ENCODE data around the gene RPRD2. TPM values are rescaled to one million over a fixed set of nuclear protein-coding genes. Genes with fewer than 3 reads are reported as not detected.

Gene RPRD2
- total RNA-seq, 1 experiment from 2014 or later, result 36.2 TPM

DNA sequence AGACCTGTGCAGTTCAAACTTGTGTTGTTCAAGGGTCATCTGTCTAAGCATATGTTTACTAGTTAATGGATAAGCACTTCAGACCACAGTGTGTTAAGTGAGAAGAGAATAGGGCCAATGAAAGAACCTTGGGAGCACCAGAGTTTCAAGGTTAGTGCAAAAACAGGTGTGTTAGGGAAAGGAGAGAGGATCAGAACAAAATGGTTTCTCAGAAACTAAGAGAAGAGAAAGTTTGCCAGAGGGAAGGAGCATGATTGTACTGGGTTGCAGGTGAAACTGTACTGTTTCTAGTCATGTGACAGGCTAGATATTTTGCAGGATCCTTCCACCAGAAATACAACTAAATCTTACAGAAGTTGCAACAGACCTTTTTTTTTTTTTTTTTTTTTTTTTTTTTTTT, 23.3 kb downstream of the RPRD2 start:
- ChIA-PET POLR2A (ENCODE audit: unreplicated experiment) (no interaction called here), CTCF (no interaction called here)
- intact Hi-C loops (cut with micrococcal nuclease; ENCODE audit: unreplicated experiment), result no loop called here
- no peak for DNase-seq
- Histone ChIP-seq H3K4me1 (replicated peaks; ENCODE audit: insufficient read depth) (no peaks in the 10 kb centered on the region), H3K36me3 (ENCODE audit: low read depth) (no peaks in the 10 kb centered on the region), H4K20me1 (ENCODE audit: insufficient read depth) (peaks cover 33% of the 10 kb centered on the region), H3K27me3 (ENCODE audit: insufficient read depth, low read depth) (no peaks in the 10 kb centered on the region), H3K79me2 (ENCODE audit: low read depth) (peaks cover 90% of the 10 kb centered on the region), H3K9me3 (ENCODE audit: insufficient read depth, low read depth) (no peaks in the 10 kb centered on the region), H3K4me3 (no peak overlapping the region), H2AFZ (no peak overlapping the region), H3F3A (ENCODE audit: insufficient read depth, low read depth) (peaks cover 4% of the 10 kb centered on the region), H3K4me2 (no peak overlapping the region), H3K27ac (no peak overlapping the region), H3K9me2 (ENCODE audit: insufficient read depth) (no peaks in the 10 kb centered on the region)
- BruUV-seq (replicated peaks), result no TSS peak
- TF ChIP-seq, protein P1, sequence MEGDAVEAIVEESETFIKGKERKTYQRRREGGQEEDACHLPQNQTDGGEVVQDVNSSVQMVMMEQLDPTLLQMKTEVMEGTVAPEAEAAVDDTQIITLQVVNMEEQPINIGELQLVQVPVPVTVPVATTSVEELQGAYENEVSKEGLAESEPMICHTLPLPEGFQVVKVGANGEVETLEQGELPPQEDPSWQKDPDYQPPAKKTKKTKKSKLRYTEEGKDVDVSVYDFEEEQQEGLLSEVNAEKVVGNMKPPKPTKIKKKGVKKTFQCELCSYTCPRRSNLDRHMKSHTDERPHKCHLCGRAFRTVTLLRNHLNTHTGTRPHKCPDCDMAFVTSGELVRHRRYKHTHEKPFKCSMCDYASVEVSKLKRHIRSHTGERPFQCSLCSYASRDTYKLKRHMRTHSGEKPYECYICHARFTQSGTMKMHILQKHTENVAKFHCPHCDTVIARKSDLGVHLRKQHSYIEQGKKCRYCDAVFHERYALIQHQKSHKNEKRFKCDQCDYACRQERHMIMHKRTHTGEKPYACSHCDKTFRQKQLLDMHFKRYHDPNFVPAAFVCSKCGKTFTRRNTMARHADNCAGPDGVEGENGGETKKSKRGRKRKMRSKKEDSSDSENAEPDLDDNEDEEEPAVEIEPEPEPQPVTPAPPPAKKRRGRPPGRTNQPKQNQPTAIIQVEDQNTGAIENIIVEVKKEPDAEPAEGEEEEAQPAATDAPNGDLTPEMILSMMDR (conservative IDR thresholded peaks at IDR 0.05), result no peak
- no peak for TF ChIP-seq EZH2 (IDR thresholded peaks at IDR 0.05; ENCODE audit: low read depth)

DNA sequence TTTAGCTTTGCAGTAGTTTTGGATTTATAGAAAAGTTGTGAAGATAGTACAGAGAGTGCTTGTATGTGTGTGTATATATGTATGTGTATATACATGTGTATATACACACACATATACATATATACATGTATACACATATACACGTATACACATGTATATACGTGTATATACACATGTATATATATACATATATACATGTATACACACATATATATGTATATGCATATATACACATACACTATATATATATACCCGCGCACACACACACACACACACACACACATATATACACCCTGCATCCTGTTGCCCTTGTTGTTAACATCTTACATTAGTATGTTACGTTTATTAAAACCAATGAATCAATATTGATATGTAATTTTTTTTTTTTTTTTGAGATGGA, 24.3 kb downstream of the RPRD2 start:
- Histone ChIP-seq H3K4me2 (no peak overlapping the region), H2AFZ (no peak overlapping the region), H3K36me3 (ENCODE audit: low read depth) (no peaks in the 10 kb centered on the region), H3K27me3 (ENCODE audit: insufficient read depth, low read depth) (no peaks in the 10 kb centered on the region), H3K4me3 (no peak overlapping the region), H3K9me2 (ENCODE audit: insufficient read depth) (no peaks in the 10 kb centered on the region), H3K9me3 (ENCODE audit: insufficient read depth, low read depth) (no peaks in the 10 kb centered on the region), H3K4me1 (replicated peaks; ENCODE audit: insufficient read depth) (no peaks in the 10 kb centered on the region), H4K20me1 (ENCODE audit: insufficient read depth) (peaks cover 33% of the 10 kb centered on the region), H3K79me2 (ENCODE audit: low read depth) (peaks cover 89% of the 10 kb centered on the region), H3K27ac (no peak overlapping the region), H3F3A (ENCODE audit: insufficient read depth, low read depth) (peaks cover 4% of the 10 kb centered on the region)
- intact Hi-C loops (cut with micrococcal nuclease; ENCODE audit: unreplicated experiment), result no loop called here
- no peak for TF ChIP-seq EZH2 (IDR thresholded peaks at IDR 0.05; ENCODE audit: low read depth)
- TF ChIP-seq, protein P1 (conservative IDR thresholded peaks at IDR 0.05), result no peak
- ChIA-PET POLR2A (ENCODE audit: unreplicated experiment) (no interaction called here), CTCF (no interaction called here)
- no peak for DNase-seq
- BruUV-seq (replicated peaks), result no TSS peak

- Histone ChIP-seq H3K9me3 (ENCODE audit: insufficient read depth, low read depth) (no peaks in the 10 kb centered on the region), H3K27ac (no peak overlapping the region), H4K20me1 (ENCODE audit: insufficient read depth) (peaks cover 36% of the 10 kb centered on the region), H2AFZ (no peak overlapping the region), H3K4me3 (no peak overlapping the region), H3K9me2 (ENCODE audit: insufficient read depth) (no peaks in the 10 kb centered on the region), H3F3A (ENCODE audit: insufficient read depth, low read depth) (peaks cover 7% of the 10 kb centered on the region), H3K4me1 (replicated peaks; ENCODE audit: insufficient read depth) (no peaks in the 10 kb centered on the region), H3K79me2 (ENCODE audit: low read depth) (peaks cover 91% of the 10 kb centered on the region), H3K27me3 (ENCODE audit: insufficient read depth, low read depth) (no peaks in the 10 kb centered on the region), H3K36me3 (ENCODE audit: low read depth) (no peaks in the 10 kb centered on the region), H3K4me2 (no peak overlapping the region)
- no TSS peak for BruUV-seq (replicated peaks)
- ChIA-PET POLR2A (ENCODE audit: unreplicated experiment) (no interaction called here), CTCF (no interaction called here)
- intact Hi-C loops (cut with micrococcal nuclease; ENCODE audit: unreplicated experiment), result no loop called here
- DNase-seq, result no peak
- TF ChIP-seq, protein P1 (conservative IDR thresholded peaks at IDR 0.05), result no peak
- no peak for TF ChIP-seq EZH2 (IDR thresholded peaks at IDR 0.05; ENCODE audit: low read depth)
These were observed 25.7 kb downstream of the RPRD2 start for GRCh38 chr1:150389650-150390049.
